ENCODE data around the gene NNAT. TPM values are rescaled to one million over a fixed set of nuclear protein-coding genes. Genes with fewer than 3 reads are reported as not detected.

Gene NNAT
- total and polyA plus RNA-seq, 2 donors (not counting 1 experiment from before 2014, with no cell fraction given) = 0.74 to 0.83 TPM

- TF ChIP-seq, protein P1, sequence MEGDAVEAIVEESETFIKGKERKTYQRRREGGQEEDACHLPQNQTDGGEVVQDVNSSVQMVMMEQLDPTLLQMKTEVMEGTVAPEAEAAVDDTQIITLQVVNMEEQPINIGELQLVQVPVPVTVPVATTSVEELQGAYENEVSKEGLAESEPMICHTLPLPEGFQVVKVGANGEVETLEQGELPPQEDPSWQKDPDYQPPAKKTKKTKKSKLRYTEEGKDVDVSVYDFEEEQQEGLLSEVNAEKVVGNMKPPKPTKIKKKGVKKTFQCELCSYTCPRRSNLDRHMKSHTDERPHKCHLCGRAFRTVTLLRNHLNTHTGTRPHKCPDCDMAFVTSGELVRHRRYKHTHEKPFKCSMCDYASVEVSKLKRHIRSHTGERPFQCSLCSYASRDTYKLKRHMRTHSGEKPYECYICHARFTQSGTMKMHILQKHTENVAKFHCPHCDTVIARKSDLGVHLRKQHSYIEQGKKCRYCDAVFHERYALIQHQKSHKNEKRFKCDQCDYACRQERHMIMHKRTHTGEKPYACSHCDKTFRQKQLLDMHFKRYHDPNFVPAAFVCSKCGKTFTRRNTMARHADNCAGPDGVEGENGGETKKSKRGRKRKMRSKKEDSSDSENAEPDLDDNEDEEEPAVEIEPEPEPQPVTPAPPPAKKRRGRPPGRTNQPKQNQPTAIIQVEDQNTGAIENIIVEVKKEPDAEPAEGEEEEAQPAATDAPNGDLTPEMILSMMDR (conservative IDR thresholded peaks at IDR 0.05 in 1 of 2, IDR thresholded peaks at IDR 0.05 in 1 of 2; ENCODE audit: low read depth in 1 of 2, low read length in 2 of 2) = no peak
- TF ChIP-seq EZH2 (IDR thresholded peaks at IDR 0.05; ENCODE audit: low read length, missing control alignments) = no peak
- H4K20me1 ChIP-seq (ENCODE audit: control insufficient read depth, extremely low read depth, insufficient read depth, low read length) = no peaks in the 10 kb centered on the region
Observed at GRCh38 chr20:37560629-37561028, 39.6 kb downstream of the NNAT start.

GRCh38 chr20:37562695-37563480 lies 41.8 kb downstream of the NNAT start:
- no peak overlapping the region for H3K4me2 ChIP-seq (ENCODE audit: extremely low read depth, insufficient read depth, low read length)
- H3K27me3 ChIP-seq (ENCODE audit: control insufficient read depth, insufficient read depth, low read length) = peaks cover 22% of the 10 kb centered on the region
- DNase-seq (ENCODE audit: low read depth in 2 of 2) = no peak

More at GRCh38 chr20:37560629-37561028, 39.6 kb downstream of the NNAT start:
- no peak overlapping the region for H3K4me2 ChIP-seq (ENCODE audit: extremely low read depth, insufficient read depth, low read length)
- no peaks in the 10 kb centered on the region for H3K9me3 ChIP-seq (ENCODE audit: control insufficient read depth, insufficient read depth, low read depth, low read length)
- no peaks in the 10 kb centered on the region for H3K4me1 ChIP-seq (ENCODE audit: control insufficient read depth, extremely low read depth, insufficient read depth, low read length)
- no peaks in the 10 kb centered on the region for H3K79me2 ChIP-seq (ENCODE audit: control insufficient read depth, insufficient read depth, low read length)
- no peak overlapping the region for H3K27ac ChIP-seq (ENCODE audit: insufficient read depth, low read length)
- H3K4me3 ChIP-seq (replicated peaks in 1 of 4; ENCODE audit: control extremely low read depth in 1 of 4, insufficient read depth in 1 of 4, low read depth in 3 of 4, low read length in 4 of 4) = no peak overlapping the region
- no peaks in the 10 kb centered on the region for H3K36me3 ChIP-seq (ENCODE audit: control insufficient read depth, insufficient read depth, low read length)
- H3K27me3 ChIP-seq (ENCODE audit: control insufficient read depth, insufficient read depth, low read length) = peaks cover 10% of the 10 kb centered on the region
- no peak for DNase-seq (ENCODE audit: low read depth in 2 of 2)
- no peak overlapping the region for H3K9ac ChIP-seq (ENCODE audit: insufficient read depth, low read length)
- H2AFZ ChIP-seq (ENCODE audit: low read length) = no peak overlapping the region

GRCh38 chr20:37564016-37564387 lies 43.0 kb downstream of the NNAT start:
- H3K4me1 ChIP-seq (ENCODE audit: control insufficient read depth, extremely low read depth, insufficient read depth, low read length) = no peaks in the 10 kb centered on the region
- H3K27ac ChIP-seq (ENCODE audit: insufficient read depth, low read length) = no peak overlapping the region
- no peaks in the 10 kb centered on the region for H3K36me3 ChIP-seq (ENCODE audit: control insufficient read depth, insufficient read depth, low read length)
- H3K4me3 ChIP-seq (replicated peaks in 1 of 4; ENCODE audit: control extremely low read depth in 1 of 4, insufficient read depth in 1 of 4, low read depth in 3 of 4, low read length in 4 of 4) = no peak overlapping the region
- H3K4me2 ChIP-seq (ENCODE audit: extremely low read depth, insufficient read depth, low read length) = peak overlapping the region; percentile 13
- no peaks in the 10 kb centered on the region for H4K20me1 ChIP-seq (ENCODE audit: control insufficient read depth, extremely low read depth, insufficient read depth, low read length)
- no peaks in the 10 kb centered on the region for H3K9me3 ChIP-seq (ENCODE audit: control insufficient read depth, insufficient read depth, low read depth, low read length)
- peaks cover 28% of the 10 kb centered on the region for H3K27me3 ChIP-seq (ENCODE audit: control insufficient read depth, insufficient read depth, low read length)
- H3K9ac ChIP-seq (ENCODE audit: insufficient read depth, low read length) = no peak overlapping the region
- no peak for DNase-seq (ENCODE audit: low read depth in 2 of 2)
- H3K79me2 ChIP-seq (ENCODE audit: control insufficient read depth, insufficient read depth, low read length) = no peaks in the 10 kb centered on the region
- H2AFZ ChIP-seq (ENCODE audit: low read length) = no peak overlapping the region
- TF ChIP-seq EZH2 (IDR thresholded peaks at IDR 0.05; ENCODE audit: low read length, missing control alignments) = no peak

More at GRCh38 chr20:37562695-37563480, 41.8 kb downstream of the NNAT start:
- no peak overlapping the region for H3K4me3 ChIP-seq (replicated peaks in 1 of 4; ENCODE audit: control extremely low read depth in 1 of 4, insufficient read depth in 1 of 4, low read depth in 3 of 4, low read length in 4 of 4)
- H3K9ac ChIP-seq (ENCODE audit: insufficient read depth, low read length) = no peak overlapping the region
- no peak overlapping the region for H3K27ac ChIP-seq (ENCODE audit: insufficient read depth, low read length)
- no peaks in the 10 kb centered on the region for H3K4me1 ChIP-seq (ENCODE audit: control insufficient read depth, extremely low read depth, insufficient read depth, low read length)
- TF ChIP-seq, protein P1 (conservative IDR thresholded peaks at IDR 0.05 in 1 of 2, IDR thresholded peaks at IDR 0.05 in 1 of 2; ENCODE audit: low read depth in 1 of 2, low read length in 2 of 2) = no peak
- no peak for TF ChIP-seq EZH2 (IDR thresholded peaks at IDR 0.05; ENCODE audit: low read length, missing control alignments)
- H2AFZ ChIP-seq (ENCODE audit: low read length) = no peak overlapping the region
- H4K20me1 ChIP-seq (ENCODE audit: control insufficient read depth, extremely low read depth, insufficient read depth, low read length) = no peaks in the 10 kb centered on the region
- H3K9me3 ChIP-seq (ENCODE audit: control insufficient read depth, insufficient read depth, low read depth, low read length) = no peaks in the 10 kb centered on the region
- no peaks in the 10 kb centered on the region for H3K79me2 ChIP-seq (ENCODE audit: control insufficient read depth, insufficient read depth, low read length)
- no peaks in the 10 kb centered on the region for H3K36me3 ChIP-seq (ENCODE audit: control insufficient read depth, insufficient read depth, low read length)

All from fibroblast of lung (primary cell).